Stimulated activated naive CD4-positive, alpha-beta T cell (primary cell): Measurements from ENCODE around the gene F3.

Source experiments
- DNase-seq, 6 experiments: peaks; one replicate each; lab custom pipeline; 2025; lab: John Stamatoyannopoulos, UW

Gene F3

GRCh38 chr1:94552071-94552586, 10.6 kb upstream of the F3 start:
- no peak for DNase-seq

- DNase-seq, result no peak
Measured at GRCh38 chr1:94551449-94551848, 9.9 kb upstream of the F3 start.

GRCh38 chr1:94550800-94551241, 9.3 kb upstream of the F3 start:
- no peak for DNase-seq

- no peak for DNase-seq
Measured at GRCh38 chr1:94550396-94550795, 8.8 kb upstream of the F3 start.

GRCh38 chr1:94549706-94550105, 8.1 kb upstream of the F3 start:
- DNase-seq, result no peak

GRCh38 chr1:94544706-94545490, 3.3 kb upstream of the F3 start:
- no peak for DNase-seq

- DNase-seq, result no peak
Measured at GRCh38 chr1:94543893-94544635, 2.5 kb upstream of the F3 start.

GRCh38 chr1:94543001-94543400, 1.4 kb upstream of the F3 start:
- DNase-seq, result no peak

GRCh38 chr1:94542088-94542870, 720 bp upstream of the F3 start:
- DNase-seq, result no peak

- no peak for DNase-seq
Measured at GRCh38 chr1:94540440-94541245, 916 bp downstream of the F3 start.

- no peak for DNase-seq
Measured at GRCh38 chr1:94539496-94539895, 2.1 kb downstream of the F3 start.

GRCh38 chr1:94538243-94538827, 3.2 kb downstream of the F3 start:
- no peak for DNase-seq

GRCh38 chr1:94537254-94537653, 4.3 kb downstream of the F3 start:
- no peak for DNase-seq

- no peak for DNase-seq
Measured at GRCh38 chr1:94535879-94536278, 5.7 kb downstream of the F3 start.

GRCh38 chr1:94535095-94535494, 6.5 kb downstream of the F3 start:
- no peak for DNase-seq

- DNase-seq, result no peak
Measured at GRCh38 chr1:94532077-94532476, 9.5 kb downstream of the F3 start.

GRCh38 chr1:94531664-94532063, 9.9 kb downstream of the F3 start:
- no peak for DNase-seq

- DNase-seq, result no peak
Measured at GRCh38 chr1:94530373-94530878, 11.1 kb downstream of the F3 start.

- DNase-seq, result no peak
Measured at GRCh38 chr1:94529416-94529815, 12.1 kb downstream of the F3 start.

- no peak for DNase-seq
Measured at GRCh38 chr1:94528826-94529225, 12.7 kb downstream of the F3 start.

- DNase-seq, result no peak
Measured at GRCh38 chr1:94528299-94528698, 13.3 kb downstream of the F3 start.
